Inflammatory macrophage treated with lipopolysaccharide for 4 hours (primary cell): ENCODE data around the gene RIN1.
A peak's percentile ranks its signal among the peaks of the same experiment; 100 is the strongest.
"Not testable (repeated sequence)": the region's sequence is repeated elsewhere in the genome, so short reads cannot be mapped to it uniquely, and the experiment has no call there.

Experiments
- DNase-seq: peaks from one replicate; pipeline ENCODE4 v3.0.0-alpha.2; 2020

Gene RIN1

GRCh38 chr11:66334605-66335442 lies 1.4 kb downstream of the RIN1 start:
- peak; percentile 59 for DNase-seq

- DNase-seq, result no peak
These were observed 2.2 kb downstream of the RIN1 start for GRCh38 chr11:66333896-66334604.

DNA sequence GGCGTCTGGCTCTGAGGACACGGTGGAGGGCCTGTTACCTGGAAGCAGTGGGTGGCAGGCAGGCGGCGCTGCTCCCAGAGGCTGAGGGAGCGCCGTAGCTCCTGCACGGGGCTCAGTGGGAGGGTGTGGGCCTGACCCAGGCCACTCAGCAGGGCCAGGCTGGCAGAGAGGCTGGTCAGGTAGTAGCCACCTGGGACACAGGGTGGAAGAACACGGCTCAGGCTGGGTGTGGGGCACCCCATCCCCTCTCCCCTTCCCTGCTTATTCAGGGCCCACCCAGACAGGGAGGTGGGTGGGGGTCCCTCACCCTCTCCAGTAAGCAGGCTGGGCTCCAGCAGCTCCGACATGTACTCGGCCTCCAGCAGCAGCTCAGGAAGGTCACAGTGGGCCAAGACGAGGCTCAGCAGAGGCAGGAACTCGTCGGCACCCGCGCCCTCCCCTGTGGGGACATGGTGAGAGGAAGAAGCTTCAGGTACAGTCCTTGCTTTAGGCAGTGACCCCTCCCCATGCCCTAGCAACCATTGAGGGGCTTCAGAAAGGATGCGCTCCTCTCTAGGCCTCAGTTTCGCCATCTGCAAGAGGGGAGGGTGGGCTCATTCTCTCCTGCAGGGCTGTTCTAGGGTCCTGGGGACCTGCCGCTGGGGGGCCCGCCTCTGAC lies 2.9 kb downstream of the RIN1 start:
- no peak for DNase-seq

DNA sequence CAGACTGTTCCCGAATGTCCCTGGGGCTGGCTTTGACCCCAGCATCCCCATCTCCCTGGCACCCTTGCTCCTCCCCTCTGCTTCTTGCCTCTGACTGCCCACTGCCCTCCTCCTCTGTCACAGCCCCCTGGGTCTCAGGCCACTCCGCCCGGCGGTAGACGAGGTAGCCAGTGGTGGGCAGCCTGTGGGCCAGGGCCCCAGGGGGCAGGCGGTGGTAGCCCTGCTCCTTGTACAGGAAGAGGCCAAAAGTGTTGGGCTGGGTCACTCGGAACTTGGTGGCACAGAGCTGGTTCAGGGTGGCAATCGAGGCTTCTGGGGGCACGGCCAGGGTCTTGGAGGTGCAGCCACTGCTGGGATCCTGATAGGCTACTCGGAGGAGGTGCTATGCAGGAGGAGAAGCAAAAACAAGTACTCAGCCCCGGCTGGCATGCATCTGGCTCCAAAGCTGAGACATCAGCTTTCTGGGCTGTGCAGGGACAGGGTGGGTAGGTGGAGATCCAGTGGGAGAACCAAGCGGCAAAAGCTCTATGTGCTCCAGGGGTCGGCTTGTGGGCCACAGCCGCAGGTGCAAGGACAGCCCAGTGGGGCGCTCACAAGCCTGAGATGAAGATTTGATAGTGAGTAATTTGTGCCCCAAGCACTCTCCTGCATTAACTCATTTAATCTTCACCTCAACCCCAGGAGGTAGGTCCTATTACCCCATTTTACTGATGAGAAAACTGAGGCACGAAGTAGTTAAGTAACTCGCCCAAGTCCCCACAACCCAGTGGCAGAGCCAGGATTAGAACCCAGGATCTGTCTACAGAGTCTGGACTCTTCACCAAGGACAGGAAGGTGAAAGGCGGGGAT lies 3.6 kb downstream of the RIN1 start:
- DNase-seq, result no peak

GRCh38 chr11:66331542-66332370 lies 4.5 kb downstream of the RIN1 start:
- DNase-seq, result no peak

DNA sequence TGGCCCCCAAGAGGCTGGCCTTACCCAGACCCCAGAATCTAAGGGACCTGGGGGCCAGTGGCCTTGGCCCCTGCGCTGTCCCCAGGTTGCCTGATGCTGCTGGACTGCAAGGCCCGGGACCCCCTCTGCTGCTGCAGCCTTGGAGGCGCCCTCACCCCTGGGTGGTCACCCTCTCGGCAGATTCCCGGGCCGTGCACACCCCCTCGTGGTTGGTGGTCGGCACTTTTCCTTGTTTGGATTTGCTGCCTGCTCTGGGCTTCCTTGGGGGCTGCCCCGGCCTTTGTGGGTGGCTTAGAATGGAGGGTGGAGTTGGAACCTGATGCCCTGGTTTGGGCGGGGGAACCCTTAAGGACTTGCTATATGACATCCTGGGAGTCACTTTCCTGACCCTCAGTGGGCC lies 5.3 kb downstream of the RIN1 start:
- no peak for DNase-seq

- DNase-seq, result no peak
These were observed 7.0 kb downstream of the RIN1 start for GRCh38 chr11:66329165-66329673.

DNA sequence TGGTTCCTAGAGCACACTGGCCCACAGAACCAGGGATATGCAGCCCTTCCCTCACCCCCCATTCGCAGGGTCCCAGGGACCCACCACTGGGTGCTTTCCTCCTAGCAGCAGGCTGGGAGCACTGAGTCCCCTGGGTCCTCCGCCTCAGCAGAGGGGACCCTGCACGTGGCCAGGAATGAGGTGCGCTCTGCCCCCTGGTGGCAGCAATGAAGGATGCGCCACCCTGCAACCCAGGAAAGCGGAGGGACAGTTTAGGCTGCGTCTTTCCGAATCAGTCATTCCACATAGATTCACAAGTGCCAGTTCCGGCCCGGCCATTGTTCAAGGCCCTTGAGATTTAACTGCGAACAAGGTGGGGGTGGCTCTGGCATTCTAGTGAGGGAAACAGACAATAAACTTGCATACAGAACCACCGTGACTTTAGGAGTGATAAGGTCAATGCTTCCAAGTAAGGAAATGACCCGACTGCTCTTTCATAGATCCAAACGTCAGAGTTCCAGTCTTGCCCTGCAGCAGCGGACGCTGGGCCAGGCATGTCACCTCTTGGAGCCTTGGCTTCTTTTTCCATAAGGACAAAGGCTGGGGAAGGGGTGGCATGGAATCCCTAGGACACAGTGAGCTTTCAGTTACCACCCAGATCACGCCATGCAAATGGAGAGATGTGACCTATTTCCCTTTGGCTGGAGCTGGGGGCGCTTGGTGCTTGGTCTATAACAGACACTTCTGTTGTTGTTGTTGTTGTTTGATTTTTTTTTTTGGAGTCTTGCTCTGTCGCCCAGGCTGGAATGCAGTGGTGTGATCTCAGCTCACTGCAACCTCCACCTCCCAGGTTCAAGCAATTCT lies 7.7 kb downstream of the RIN1 start:
- DNase-seq, result peak; percentile 64

DNA sequence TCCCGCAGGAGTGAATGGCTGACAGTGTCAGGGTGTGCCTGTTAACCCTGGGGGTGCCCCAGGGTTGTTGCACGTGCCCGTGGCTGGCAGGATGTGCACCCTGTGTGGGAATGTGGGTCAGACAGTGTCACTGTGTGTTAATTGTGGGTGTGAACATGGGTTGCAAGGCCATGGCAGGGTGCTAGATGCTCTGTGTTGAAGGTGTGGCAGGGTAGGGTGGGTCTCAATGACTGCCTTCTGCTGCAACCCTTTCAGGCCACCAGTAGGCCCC lies 8.3 kb downstream of the RIN1 start:
- DNase-seq, result no peak

GRCh38 chr11:66327171-66328030 lies 8.8 kb downstream of the RIN1 start:
- no peak for DNase-seq

- DNase-seq, result no peak
These were observed 9.7 kb downstream of the RIN1 start for GRCh38 chr11:66326261-66327111.

DNA sequence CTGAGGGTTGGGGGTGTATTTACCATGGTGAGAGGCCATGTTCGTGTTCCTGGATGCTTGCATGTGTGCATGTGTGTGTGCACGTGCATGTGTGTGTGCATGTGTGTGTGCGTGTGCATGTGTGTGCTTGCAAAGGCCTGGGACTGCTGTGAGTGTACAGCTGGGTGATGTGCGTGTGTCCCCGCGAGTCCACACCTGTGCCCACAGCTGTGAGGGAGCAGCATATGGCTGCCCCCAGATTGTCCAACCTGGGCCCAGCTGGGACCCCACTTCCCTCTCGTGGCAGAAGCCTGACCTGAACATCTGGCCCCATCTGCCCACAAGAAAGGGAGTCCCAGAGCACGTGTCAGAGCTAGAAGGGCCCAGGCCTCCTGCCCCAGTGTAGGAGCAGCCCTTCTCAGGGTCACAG lies 11.0 kb downstream of the RIN1 start:
- DNase-seq, result no peak

DNA sequence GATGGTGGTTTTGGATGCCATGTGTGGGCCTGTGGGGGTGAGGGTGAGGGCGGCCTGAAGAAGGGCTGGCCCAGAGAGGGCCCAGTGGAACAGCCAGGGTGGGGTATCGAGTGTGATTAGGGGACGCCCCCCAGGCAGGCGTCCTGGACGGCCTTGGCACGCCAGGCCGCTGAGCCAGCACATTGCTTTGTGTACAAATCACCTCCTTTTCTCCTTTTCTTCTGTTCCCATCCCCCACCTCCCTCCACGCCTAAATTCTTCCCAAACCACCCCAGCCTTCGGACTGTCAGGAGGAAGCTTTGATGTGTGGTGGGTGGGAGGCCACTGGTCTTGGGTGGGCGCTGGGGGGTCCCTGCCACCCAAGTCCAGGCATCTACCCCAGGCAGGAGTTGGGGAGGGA lies 11.6 kb downstream of the RIN1 start:
- DNase-seq, result no peak

DNA sequence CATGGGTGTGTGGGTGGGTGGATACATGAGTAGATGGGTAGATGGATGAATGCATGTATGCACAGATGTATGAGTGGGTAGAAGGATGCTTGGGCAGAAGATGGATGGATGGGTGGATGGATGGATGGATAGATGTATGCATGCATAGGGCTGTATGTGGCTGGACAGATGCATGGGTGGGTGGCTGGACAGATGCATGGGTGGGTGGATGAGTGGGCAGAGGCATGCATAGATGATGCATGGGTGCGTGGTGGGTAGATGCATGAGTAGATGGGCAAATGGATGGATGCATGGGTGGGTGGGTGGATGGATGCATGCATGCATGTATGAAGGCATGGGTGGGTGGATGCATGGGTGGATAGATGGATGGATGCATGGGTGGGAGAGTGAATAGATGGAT lies 12.6 kb downstream of the RIN1 start:
- DNase-seq, result no peak

DNA sequence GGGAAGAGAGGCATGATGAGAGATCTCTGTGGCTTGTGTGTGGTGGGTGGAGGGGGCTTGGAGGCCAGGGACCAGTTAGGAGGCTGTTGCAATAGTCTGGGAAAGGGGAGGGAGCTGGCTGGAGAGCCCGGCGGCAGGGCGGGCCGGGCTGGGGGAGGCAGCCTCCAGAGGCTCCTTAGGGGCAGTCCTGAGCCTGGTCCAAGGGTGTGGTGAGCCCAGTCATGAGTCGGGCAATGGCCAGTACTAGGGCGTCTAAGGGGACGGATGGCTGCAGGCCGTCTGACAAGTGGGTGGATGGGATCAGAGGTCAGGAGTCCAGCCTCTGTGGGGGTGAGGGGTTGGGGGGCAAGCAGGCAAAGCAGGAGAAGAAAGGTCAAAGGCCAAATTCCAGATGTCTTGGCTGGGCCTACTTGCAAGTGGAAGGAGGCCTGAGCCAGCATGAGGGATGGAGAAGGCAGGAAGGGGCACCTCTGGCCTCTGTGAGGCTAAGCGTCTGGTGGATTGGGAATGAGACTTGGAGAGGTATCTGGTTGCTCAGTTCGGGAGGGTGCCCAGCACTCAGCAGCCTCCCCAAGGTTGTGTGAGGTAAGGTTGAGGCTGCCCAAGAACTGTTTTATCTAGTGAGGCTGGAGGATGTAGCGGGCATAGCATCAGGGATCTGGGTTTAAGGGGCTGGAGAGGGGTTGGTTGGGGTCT lies 13.4 kb downstream of the RIN1 start:
- no peak for DNase-seq

GRCh38 chr11:66321606-66322005 lies 14.6 kb downstream of the RIN1 start:
- DNase-seq, result no peak

- not testable (repeated sequence) for DNase-seq
These were observed 15.5 kb downstream of the RIN1 start for GRCh38 chr11:66320748-66321147.

DNA sequence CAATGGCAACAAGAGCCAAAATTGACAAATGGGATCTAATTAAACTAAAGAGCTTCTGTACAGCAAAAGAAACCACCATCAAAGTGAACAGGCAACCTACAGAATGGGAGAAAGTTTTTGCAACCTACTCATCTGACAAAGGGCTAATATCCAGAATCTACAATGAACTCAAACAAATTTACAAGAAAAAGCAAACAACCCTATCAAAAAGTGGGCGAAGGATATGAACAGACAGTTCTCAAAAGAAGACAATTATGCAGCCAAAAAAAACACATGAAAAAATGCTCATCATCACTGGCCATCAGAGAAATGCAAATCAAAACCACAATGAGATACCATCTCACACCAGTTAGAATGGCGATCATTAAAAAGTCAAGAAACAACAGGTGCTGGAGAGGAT lies 15.9 kb downstream of the RIN1 start:
- DNase-seq, result not testable (repeated sequence)
